ENCODE measurements around the gene CLEC17A. TPM values are rescaled to one million over a fixed set of nuclear protein-coding genes. Genes with fewer than 3 reads are reported as not detected.

Gene CLEC17A
- total and polyA plus RNA-seq, 2 of the 8 experiments (the other 6 are each of a cell fraction or from before 2014, with no cell fraction given): not detected

- H3K9ac ChIP-seq (replicated peaks in 1 of 4; ENCODE audit: extremely low read depth in 1 of 4, low read depth in 3 of 4, low read length in 3 of 4): no peak overlapping the region
- no peak overlapping the region; the same call in 1 of the 2 replicates for H4K8ac ChIP-seq (ENCODE audit: extremely low read depth, insufficient read depth, low read length)
- FAIRE-seq: no peak
Measured at GRCh38 chr19:14563590-14563926, 19.3 kb upstream of the CLEC17A start.

More at GRCh38 chr19:14563590-14563926, 19.3 kb upstream of the CLEC17A start:
- H3K4me1 ChIP-seq (replicated peaks in 1 of 4; ENCODE audit: control insufficient read depth in 3 of 4, insufficient read depth in 4 of 4, low read length in 3 of 4): peaks cover 0 to 41% (median 34%) of the 10 kb centered on the region in 4 experiments; a peak in 6 of 7 replicates
- peak in 1 of 2 experiments; percentile 49 for DNase-seq (ENCODE audit: low read depth in 1 of 2, low spot score in 2 of 2)
- H3K79me1 ChIP-seq (ENCODE audit: low read depth, low read length): peaks cover 5% of the 10 kb centered on the region
- WGBS, 2 experiments (ENCODE audit: extremely low coverage in 1 of 2, insufficient coverage in 1 of 2, insufficient read length in 1 of 2, insufficient replicate concordance in 2 of 2, low coverage in 1 of 2, low lambda C conversion rate in 2 of 2, missing lambda C conversion rate in 1 of 2): 90% methylated on average over 16 of the region's 16 CpGs; no CpG with 5 or more reads in 1 of the 2 experiments
- H3K56ac ChIP-seq (replicated peaks; ENCODE audit: insufficient read length, low read depth, low read length): no peak overlapping the region
- H2BK15ac ChIP-seq (ENCODE audit: low read length): 0 out of 2 replicates have a peak overlapping the region, but pooled peaks have one; percentile 2
- H3K79me2 ChIP-seq (ENCODE audit: control insufficient read depth in 1 of 2, insufficient read depth in 2 of 2, low read length in 2 of 2): peaks cover 0 to 17% of the 10 kb centered on the region in 2 experiments; a peak in 1 of 4 replicates
- no peak overlapping the region for H2AFZ ChIP-seq (ENCODE audit: low read length)
- H3K4me3 ChIP-seq (ENCODE audit: extremely low read depth in 1 of 4, insufficient read depth in 2 of 4, low read depth in 3 of 4, low read length in 4 of 4): no peak overlapping the region
- H3K23ac ChIP-seq (ENCODE audit: insufficient read length): no peak overlapping the region
- H3K4me2 ChIP-seq (ENCODE audit: insufficient read depth in 1 of 2, low read depth in 2 of 2, low read length in 2 of 2): no peak overlapping the region; a peak in 1 of 4 replicates
- peaks cover 0 to 16% (median 6%) of the 10 kb centered on the region in 4 experiments; a peak in 3 of 8 replicates for H3K36me3 ChIP-seq (ENCODE audit: control insufficient read depth in 2 of 4, insufficient read depth in 4 of 4, low read length in 3 of 4)
- peak overlapping the region; percentile 90; the same call in 1 of the 2 replicates for H2BK5ac ChIP-seq (ENCODE audit: low read depth, low read length)
- no peak overlapping the region for H4K91ac ChIP-seq (replicated peaks; ENCODE audit: insufficient read length, low read length)
- no peak overlapping the region; the same call in 1 of the 2 replicates for H2BK12ac ChIP-seq (ENCODE audit: low read depth, low read length)
- ChIA-PET CTCF (ENCODE audit: partially characterized antibody) (interaction anchor here (1.0 to 3.1 kb wide), 4 partner anchors 10 to 222 kb away, joined by 3 to 13 read pairs (median 6); partner anchors contain the start of gene ZNF333), POLR2A (ENCODE audit: partially characterized antibody) (interaction anchor here (1.2 to 3.2 kb wide), 2 partner anchors 9 to 13 kb away, joined by 4 to 11 read pairs; partner anchors contain the start of gene NDUFB7)
- no peaks in the 10 kb centered on the region for H3K23me2 ChIP-seq (ENCODE audit: low read depth, low read length)
- peaks cover 2 to 16% of the 10 kb centered on the region in 2 experiments for H4K20me1 ChIP-seq (replicated peaks in 1 of 2; ENCODE audit: control insufficient read depth in 1 of 2, insufficient read depth in 2 of 2, low read length in 2 of 2)
- H3K18ac ChIP-seq (ENCODE audit: extremely low read depth, low read length): peak overlapping the region; percentile 78; the same call in 1 of the 2 replicates
- H3K27me3 ChIP-seq (replicated peaks in 1 of 4; ENCODE audit: control insufficient read depth in 3 of 4, extremely low read depth in 1 of 4, insufficient read depth in 3 of 4, low read length in 3 of 4): no peaks in the 10 kb centered on the region
- no peak overlapping the region for H2AK5ac ChIP-seq (ENCODE audit: low read depth, low read length)
- H3K9me3 ChIP-seq (ENCODE audit: insufficient read depth in 2 of 2, low read depth in 1 of 2, low read length in 1 of 2): no peaks in the 10 kb centered on the region
- H3K4ac ChIP-seq (replicated peaks; ENCODE audit: insufficient read length, low read depth, low read length): no peak overlapping the region
- H2BK20ac ChIP-seq (ENCODE audit: low read length): peak overlapping the region; percentile 32; the same call in 1 of the 2 replicates
- no peak overlapping the region for H4K5ac ChIP-seq (ENCODE audit: insufficient read length, low read depth, low read length)
- no peak overlapping the region for H2BK120ac ChIP-seq (replicated peaks; ENCODE audit: low read depth, low read length)
- peak overlapping the region; percentile 6; the same call in 1 of the 2 replicates for H3K27ac ChIP-seq (ENCODE audit: low read depth, low read length)
- H3K14ac ChIP-seq (ENCODE audit: insufficient read length): no peak overlapping the region
